ENCODE data around the gene MAPK9. TPM values are rescaled to one million over a fixed set of nuclear protein-coding genes. Genes with fewer than 3 reads are reported as not detected.

The MAPK9 gene
- total RNA-seq, 3 donors from 2014 or later: 31.2 to 37.9 (median 34.7) TPM

GRCh38 chr5:180194410-180195345 lies 97.2 kb downstream of the MAPK9 start:
- TF ChIP-seq POLR2A (IDR thresholded peaks at IDR 0.05) (no peak), CTCF (IDR thresholded peaks at IDR 0.05) (no peak), POLR2AphosphoS5 (IDR thresholded peaks at IDR 0.05) (no peak)
- no peaks in the 10 kb centered on the region for H3K4me1 ChIP-seq
- intact Hi-C loops (cut with DNase I; ENCODE audit: low total_unique reads): no loop called here
- no peak overlapping the region for H3K27ac ChIP-seq
- H3K4me3 ChIP-seq: no peak overlapping the region
- peaks cover 0 to 12% of the 10 kb centered on the region in 2 donors for H3K27me3 ChIP-seq
- DNase-seq (ENCODE audit: low spot score in 2 of 2): no peak
- no peaks in the 10 kb centered on the region for H3K9me3 ChIP-seq
- no peaks in the 10 kb centered on the region for H3K36me3 ChIP-seq

GRCh38 chr5:180193749-180194375 lies 98.0 kb downstream of the MAPK9 start:
- DNase-seq (ENCODE audit: low spot score in 2 of 2): no peak
- no peak overlapping the region for H3K27ac ChIP-seq
- intact Hi-C loops (cut with DNase I; ENCODE audit: low total_unique reads): loop anchor here (2.0 kb wide), 1 partner anchor 77 kb away; no protein-coding TSS in a partner anchor
- H3K9me3 ChIP-seq: no peaks in the 10 kb centered on the region
- no peaks in the 10 kb centered on the region for H3K36me3 ChIP-seq
- H3K27me3 ChIP-seq: peaks cover 0 to 8% of the 10 kb centered on the region in 2 donors
- no peak overlapping the region for H3K4me3 ChIP-seq
- TF ChIP-seq POLR2AphosphoS5 (IDR thresholded peaks at IDR 0.05): no peak
- TF ChIP-seq CTCF (IDR thresholded peaks at IDR 0.05): no peak
- TF ChIP-seq POLR2A (IDR thresholded peaks at IDR 0.05): no peak
- H3K4me1 ChIP-seq: no peaks in the 10 kb centered on the region

- Histone ChIP-seq H3K4me3 (no peak overlapping the region), H3K4me1 (no peaks in the 10 kb centered on the region), H3K9me3 (peaks cover 0 to 18% of the 10 kb centered on the region in 2 donors), H3K27ac (no peak overlapping the region), H3K27me3 (no peaks in the 10 kb centered on the region), H3K36me3 (no peaks in the 10 kb centered on the region)
- intact Hi-C loops (cut with DNase I; ENCODE audit: low total_unique reads): loop anchor here (2.0 kb wide), 1 partner anchor 75 kb away; no protein-coding TSS in a partner anchor
- TF ChIP-seq POLR2AphosphoS5 (IDR thresholded peaks at IDR 0.05): no peak
- DNase-seq (ENCODE audit: low spot score in 2 of 2): no peak
Observed at GRCh38 chr5:180191716-180192115, 100.2 kb downstream of the MAPK9 start.

GRCh38 chr5:180187767-180188166 lies 104.1 kb downstream of the MAPK9 start:
- intact Hi-C loops (cut with DNase I; ENCODE audit: low total_unique reads): no loop called here
- Histone ChIP-seq H3K27ac (no peak overlapping the region), H3K4me3 (no peak overlapping the region), H3K4me1 (no peaks in the 10 kb centered on the region), H3K36me3 (no peaks in the 10 kb centered on the region), H3K27me3 (no peaks in the 10 kb centered on the region), H3K9me3 (peaks cover 0 to 21% of the 10 kb centered on the region in 2 donors)
- no peak for DNase-seq (ENCODE audit: low spot score in 2 of 2)
- TF ChIP-seq POLR2A (IDR thresholded peaks at IDR 0.05): no peak
- TF ChIP-seq POLR2AphosphoS5 (IDR thresholded peaks at IDR 0.05): no peak
- TF ChIP-seq CTCF (IDR thresholded peaks at IDR 0.05): no peak

Other genes starting within 250 kb of the MAPK9 start
- 100 to 1,000 TPM; 114 to 267 (median 143) TPM for gene RNF130, start 220.3 kb downstream of the MAPK9 start, total RNA-seq
- under 1 TPM in 1 of 3 donors, not detected in 2; 0.73 TPM for gene RASGEF1C, start 82.9 kb downstream of the MAPK9 start, total RNA-seq
- 10 to 100 TPM; 27.2 to 60.0 (median 52.5) TPM for gene GFPT2, start 61.3 kb upstream of the MAPK9 start, total RNA-seq
- 10 to 100 TPM in 2 of 3 donors, 1 to 10 TPM in 1; 9.8 to 26.2 (median 19.0) TPM for gene CNOT6, start 202.3 kb upstream of the MAPK9 start, total RNA-seq